ENCODE results near the gene NUP54.

DNA sequence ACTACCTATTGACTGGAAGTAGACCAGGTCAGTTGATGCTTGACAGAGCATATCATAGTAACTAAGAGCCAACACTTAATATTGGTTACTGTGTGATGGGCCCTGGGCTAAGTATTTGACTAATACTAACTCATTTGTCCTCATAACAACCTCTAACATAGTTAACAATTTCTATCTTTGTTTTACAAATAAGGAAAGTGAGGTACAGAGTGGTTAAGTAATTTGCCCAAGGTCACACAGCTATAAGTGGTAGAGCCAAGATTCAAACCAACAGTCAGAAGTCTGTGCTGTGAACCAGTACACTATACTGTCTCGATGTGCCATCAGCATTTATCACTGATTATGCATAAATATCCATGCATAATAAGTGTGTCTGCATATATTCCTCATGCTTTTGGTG is 27.1 kb upstream of the NUP54 start:
- TF ChIP-seq, protein P1, sequence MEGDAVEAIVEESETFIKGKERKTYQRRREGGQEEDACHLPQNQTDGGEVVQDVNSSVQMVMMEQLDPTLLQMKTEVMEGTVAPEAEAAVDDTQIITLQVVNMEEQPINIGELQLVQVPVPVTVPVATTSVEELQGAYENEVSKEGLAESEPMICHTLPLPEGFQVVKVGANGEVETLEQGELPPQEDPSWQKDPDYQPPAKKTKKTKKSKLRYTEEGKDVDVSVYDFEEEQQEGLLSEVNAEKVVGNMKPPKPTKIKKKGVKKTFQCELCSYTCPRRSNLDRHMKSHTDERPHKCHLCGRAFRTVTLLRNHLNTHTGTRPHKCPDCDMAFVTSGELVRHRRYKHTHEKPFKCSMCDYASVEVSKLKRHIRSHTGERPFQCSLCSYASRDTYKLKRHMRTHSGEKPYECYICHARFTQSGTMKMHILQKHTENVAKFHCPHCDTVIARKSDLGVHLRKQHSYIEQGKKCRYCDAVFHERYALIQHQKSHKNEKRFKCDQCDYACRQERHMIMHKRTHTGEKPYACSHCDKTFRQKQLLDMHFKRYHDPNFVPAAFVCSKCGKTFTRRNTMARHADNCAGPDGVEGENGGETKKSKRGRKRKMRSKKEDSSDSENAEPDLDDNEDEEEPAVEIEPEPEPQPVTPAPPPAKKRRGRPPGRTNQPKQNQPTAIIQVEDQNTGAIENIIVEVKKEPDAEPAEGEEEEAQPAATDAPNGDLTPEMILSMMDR (IDR thresholded peaks at IDR 0.05): no peak
- no peak for TF ChIP-seq EP300 (IDR thresholded peaks at IDR 0.05)
